Measurements from ENCODE around the gene SORCS2.

- TF ChIP-seq CTCF (IDR thresholded peaks at IDR 0.05) (no peak), POLR2A (IDR thresholded peaks at IDR 0.05) (no peak)
Observed at GRCh38 chr4:7626531-7626930, 434.2 kb downstream of the SORCS2 start.

Measured in Peyer's patch (tissue), 4 donors.